Measurements from ENCODE around the gene HEXD.

- TF ChIP-seq, protein P1, sequence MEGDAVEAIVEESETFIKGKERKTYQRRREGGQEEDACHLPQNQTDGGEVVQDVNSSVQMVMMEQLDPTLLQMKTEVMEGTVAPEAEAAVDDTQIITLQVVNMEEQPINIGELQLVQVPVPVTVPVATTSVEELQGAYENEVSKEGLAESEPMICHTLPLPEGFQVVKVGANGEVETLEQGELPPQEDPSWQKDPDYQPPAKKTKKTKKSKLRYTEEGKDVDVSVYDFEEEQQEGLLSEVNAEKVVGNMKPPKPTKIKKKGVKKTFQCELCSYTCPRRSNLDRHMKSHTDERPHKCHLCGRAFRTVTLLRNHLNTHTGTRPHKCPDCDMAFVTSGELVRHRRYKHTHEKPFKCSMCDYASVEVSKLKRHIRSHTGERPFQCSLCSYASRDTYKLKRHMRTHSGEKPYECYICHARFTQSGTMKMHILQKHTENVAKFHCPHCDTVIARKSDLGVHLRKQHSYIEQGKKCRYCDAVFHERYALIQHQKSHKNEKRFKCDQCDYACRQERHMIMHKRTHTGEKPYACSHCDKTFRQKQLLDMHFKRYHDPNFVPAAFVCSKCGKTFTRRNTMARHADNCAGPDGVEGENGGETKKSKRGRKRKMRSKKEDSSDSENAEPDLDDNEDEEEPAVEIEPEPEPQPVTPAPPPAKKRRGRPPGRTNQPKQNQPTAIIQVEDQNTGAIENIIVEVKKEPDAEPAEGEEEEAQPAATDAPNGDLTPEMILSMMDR (IDR thresholded peaks at IDR 0.05; ENCODE audit: low read depth, low read length, poor library complexity, severe bottlenecking): no peak
- no peak for TF ChIP-seq EZH2phosphoT487 (IDR thresholded peaks at IDR 0.05; ENCODE audit: borderline replicate concordance, low read length)
These were observed 27.4 kb downstream of the HEXD start for GRCh38 chr17:82445542-82445941.
